HG03521 (cell line): ENCODE measurements around the gene ZMYND11.

Experiments used
- ATAC-seq: cut with Tn5 transposase; IDR thresholded peaks from one replicate; pipeline ENCODE4 v1.9.1; 2021; ENCODE audit warnings: mild to moderate bottlenecking, moderate library complexity; ENCODE audit not compliant: unreplicated experiment

Gene ZMYND11

DNA sequence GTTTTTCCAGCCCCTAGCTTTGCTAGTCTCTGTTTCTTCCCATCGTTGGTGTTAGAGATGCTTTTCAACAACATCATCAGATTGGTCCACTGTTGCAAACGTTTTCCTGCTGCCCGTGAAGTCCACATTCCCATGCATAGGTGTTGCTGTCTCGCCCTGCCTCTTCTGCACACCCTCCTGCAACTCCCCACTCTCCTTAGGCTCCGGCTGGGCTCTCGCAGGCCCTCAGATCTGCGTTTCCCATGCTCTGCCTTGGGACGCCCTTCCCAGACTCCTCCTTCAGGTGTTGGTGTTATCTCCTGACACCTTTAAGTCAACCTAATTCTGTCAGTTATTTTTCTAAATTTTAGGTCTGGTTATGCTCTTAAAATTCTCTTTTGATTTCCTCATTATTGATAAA lies 55.0 kb downstream of the ZMYND11 start:
- ATAC-seq = no peak

DNA sequence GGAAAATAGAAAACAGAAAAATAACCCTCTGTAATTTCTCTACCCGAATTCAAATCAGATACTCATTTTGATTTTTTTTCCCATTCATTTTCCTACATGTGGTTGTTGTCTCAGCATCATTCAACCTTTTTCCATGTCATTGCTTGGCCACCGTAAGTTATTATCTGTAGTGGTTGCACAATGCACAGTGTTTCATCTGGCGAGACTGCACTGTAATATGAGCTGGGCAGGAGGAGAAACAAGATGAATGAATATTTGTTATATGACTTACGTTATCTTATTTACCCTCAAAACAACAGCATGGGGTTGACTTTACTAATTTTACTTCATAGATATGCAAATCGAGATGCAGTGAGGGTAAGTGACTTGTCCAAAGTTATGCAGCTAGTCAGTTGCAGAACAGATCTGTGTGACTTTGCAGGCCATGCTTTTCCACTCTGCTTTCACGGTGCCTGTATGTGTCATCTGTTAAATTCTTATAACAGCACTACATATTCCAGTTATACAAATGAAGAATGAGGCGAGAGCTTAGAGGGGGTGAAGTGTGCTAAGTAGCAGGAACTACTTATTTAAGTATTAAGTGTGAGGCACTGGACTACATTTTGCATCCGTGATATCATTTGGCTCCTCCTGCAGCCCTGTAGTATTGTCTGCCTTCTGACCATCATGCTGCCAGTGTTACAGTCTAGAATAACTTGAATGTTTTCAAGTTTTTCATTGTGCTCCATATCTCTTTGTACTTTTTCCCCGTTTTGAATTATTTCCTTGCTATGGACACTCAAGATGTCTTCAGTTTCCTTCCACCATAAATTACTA lies 56.7 kb downstream of the ZMYND11 start:
- no peak for ATAC-seq

DNA sequence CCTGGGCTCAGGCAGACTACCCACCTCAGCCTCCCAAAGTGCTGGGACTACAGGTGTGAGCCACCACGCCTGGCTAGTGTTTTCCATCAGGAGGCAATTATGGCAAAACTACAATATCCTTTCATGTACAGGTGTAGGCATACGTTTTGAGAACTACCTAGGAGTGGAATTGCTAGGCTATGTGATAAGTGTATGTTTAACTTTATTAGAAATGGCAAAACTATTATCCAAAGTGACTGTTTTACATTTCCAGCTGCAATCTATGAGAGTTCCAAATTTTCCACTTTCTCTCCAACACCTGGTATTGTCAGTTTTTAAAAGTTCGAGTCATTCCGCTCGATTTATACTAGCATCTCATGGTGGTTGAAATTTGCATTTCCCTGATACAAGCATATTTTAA lies 59.0 kb downstream of the ZMYND11 start:
- no peak for ATAC-seq

DNA sequence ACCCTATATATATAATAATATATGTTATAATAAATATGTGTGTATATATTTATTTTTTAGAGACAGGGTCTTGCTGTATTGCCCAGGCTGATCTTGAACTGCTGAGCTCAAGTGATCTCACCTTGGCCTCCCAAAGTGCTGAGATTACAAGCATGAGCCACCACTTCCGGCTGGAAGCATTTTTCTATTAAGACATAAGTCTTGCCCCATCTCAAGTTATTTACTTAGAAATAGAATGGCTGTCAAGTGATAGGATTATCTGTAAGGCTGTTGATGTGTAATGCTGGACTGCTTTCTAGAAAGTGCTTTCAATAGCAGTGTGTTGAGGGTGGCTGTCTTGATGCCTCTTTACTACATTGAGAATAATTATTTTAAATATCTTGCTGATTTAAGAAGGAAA lies 65.2 kb downstream of the ZMYND11 start:
- ATAC-seq = no peak

DNA sequence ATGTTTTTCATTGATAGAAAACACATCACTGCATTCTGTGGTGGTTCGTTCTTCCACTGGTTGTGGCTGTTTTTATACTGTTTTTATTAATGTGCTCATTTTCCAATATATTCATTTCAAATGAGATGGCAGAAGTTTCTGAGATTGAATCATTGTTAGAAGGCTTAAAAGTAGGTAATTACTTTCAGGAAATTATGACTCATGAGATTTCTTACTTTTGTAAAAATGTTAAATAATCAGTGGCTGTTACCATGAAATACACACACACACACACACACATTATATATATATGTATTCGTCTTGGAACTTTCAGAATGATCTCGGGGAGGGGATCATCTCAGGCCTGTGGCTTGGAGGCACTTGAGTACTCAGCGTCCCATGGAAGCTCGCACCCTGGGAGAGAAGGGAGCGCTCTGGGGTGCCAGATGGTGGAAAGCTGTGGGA lies 66.1 kb downstream of the ZMYND11 start:
- no peak for ATAC-seq

DNA sequence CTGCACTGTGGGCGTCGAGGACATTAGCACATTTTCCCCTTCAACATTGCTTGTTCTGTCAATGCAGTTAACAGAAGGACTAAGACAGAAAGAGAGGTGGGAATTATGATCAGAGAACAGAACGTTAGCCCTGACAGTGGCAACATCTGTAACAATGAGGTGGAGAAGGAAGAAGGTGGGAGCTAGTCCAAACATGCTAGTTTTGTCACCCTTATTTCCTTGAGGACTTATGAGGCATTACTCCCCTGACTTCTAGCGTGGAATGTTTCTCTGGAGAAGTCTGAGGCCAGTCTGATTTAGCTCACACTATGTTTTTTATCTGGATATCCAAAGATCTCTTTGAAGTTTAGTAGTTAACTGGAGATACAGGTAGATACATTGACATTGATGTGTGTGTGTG lies 73.4 kb downstream of the ZMYND11 start:
- no peak for ATAC-seq

DNA sequence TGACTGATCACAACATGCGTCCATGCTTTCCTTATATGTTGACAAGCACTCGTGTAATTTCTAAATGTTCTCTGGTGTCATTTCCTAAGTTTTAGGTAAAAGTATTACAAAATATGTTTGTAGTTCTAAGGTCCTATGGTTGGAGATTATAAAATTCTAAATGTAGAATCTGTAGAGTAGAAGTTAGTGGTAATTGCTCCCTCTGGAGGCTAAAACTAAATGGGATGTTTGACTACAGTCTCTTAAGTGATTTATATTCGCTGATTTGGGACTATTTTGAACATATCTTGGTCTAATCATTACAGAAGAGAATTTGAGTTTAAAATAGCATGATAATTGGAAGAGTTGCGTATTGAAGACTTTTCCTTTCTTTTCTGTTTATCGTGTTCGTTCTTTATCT lies 74.1 kb downstream of the ZMYND11 start:
- ATAC-seq = no peak

DNA sequence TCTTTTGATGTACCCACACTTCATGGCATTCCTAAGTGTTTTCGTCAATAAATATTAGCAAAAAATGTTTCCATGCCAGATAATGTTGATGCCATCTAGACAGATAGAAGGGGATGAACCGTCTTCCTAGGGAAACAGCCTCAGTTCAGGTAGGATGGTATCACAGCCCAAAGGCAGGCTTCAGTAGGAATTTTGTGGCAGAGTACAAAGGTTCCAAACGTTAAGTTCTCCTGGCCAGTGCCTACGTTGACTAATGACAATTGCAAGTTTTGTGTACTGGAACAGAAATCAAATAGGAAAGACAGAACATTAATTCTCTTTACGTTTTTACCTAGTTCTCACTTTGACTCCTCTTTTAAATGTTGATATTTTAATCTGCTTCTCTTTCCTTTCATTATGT lies 75.0 kb downstream of the ZMYND11 start:
- no peak for ATAC-seq

DNA sequence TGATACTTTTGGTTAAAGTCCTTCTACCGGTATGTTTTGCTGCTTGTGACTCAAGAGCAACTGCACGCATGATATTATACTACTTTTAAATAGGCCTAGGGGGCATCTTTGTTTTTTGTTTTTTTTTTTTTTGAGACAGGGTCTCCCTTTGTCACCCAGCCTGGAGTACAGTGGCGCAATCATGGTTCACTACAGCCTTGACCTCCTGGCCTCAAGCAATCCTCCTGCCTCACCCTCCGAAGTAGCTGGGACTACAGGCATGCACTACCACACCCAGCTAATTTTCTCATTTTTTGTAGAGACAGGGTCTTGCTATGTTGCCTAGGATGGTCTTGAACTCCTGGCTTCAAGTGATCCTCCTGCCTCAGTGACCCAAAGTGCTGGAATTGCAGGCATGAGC lies 80.2 kb downstream of the ZMYND11 start:
- no peak for ATAC-seq

DNA sequence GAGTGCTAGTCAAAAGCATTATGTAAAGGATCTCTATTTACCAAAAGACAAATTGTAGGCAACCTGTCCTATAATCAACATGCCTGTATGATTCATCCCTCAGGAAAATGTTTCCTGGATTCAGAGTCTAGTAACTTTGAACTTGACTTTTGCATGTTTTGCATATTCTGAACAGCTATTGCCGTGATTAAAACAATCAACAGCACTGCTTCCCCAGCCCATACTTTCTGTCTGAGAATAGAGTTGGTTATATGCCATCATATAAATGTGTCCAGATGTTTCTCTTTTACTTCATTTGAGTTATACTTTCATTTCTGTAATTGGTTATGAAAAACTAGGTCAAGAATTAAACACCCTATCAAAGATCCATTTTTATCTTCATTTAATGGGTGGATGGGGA lies 83.5 kb downstream of the ZMYND11 start:
- no peak for ATAC-seq

DNA sequence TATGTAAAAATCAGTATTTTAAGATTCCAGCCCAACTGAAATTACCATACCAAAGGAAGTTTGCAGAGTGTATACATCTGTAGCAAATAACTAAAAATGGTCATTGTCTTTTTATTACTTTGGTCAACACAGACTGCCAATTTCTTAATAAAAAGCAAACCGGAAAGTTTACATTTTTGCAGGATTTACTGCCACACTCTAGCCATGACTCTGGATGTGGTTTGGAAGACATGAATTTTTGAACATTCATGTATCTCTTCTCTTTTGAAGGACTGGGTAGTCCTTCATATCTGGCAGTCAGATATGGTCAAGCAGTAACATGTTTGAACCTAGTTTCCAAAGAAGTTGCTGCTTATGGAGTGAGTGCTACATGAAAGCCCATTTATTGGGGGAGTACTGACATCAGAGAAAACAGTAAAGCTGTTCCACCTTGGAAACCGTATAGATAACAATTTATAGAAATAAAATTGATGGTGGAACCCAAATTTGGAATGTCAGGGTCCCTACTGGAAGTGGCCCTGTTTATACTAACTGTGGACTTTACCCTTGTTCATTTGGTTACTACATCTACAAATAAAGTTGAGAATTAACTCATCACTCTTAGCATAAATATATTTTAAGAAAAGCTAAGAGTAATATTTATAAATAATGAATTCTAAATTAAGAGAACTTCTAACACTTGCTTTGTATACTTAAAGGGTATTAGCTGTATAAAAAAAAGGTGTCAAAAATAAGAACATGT lies 84.6 kb downstream of the ZMYND11 start:
- no peak for ATAC-seq

DNA sequence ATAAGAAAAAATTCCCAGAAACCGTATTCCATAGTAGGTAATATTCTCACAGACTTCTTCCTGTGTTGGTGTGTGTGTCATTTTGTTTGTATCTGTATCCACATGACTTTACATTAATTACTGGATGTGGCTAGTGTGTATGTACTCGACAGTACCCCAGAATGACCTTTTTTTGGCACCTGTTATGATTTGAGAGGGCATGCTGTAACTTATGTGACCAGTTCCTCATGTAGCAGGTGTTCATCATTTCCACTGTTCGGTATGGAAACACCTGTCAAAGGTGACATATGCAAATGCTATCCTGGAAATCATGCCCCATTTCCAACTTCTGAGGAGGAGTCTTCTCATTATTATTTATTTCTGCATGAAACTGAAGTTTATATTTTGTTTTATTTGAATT lies 89.3 kb downstream of the ZMYND11 start:
- no peak for ATAC-seq

DNA sequence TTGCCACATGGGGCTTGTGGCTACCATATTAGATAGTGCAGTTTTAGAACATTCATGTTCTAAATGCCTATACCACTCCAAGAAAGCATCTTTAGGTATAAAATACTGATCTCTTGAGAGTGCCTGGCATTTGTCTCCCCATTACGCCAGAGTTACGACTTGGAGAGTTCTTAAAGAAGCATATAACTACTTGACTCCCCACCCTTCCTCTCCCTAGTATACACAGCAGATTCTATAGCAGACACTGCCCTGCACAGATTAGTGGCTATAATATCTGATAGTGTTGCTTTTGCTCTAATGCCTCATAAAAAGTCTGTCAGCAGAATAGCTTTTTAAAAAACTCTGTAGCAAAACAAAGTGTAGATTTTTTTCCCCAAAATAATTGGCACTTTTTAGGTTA lies 90.8 kb downstream of the ZMYND11 start:
- no peak for ATAC-seq

DNA sequence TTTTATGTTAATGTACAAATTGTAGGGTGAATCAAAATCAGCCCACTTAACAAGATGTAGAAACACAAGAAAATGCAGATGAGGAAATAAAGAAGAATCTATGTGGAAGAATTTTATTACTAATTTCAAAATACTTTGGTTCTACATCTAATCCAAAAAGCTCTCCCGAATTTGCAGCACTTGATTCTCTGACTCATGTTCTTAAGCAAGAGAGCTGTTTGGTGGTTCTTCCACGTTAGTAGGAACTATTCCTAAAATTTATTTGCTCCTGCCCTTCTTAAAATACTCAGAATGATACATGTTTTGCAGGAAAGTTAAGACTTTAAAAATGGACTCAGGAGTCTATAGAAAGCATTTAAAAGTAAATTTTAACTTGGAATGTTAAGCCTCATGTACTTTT lies 91.8 kb downstream of the ZMYND11 start:
- ATAC-seq = no peak

DNA sequence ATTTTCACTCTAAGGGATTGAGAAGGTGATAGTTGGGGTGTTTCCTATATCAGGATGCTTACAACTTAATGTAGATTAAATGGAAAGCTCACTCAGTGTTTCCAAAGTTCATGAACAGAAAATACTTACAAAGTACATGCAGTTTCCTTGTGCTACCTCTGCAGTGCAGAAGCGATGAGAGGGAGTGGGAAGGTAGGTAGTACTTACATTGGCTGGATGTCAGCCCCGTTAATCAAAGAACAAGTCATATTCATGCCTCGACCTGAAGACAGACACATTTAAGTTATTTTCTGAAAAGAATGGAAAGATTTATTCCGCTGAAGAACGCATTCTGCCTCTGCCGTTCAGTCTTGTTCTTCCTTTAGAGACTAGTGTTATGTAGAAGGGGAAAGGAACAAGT lies 93.1 kb downstream of the ZMYND11 start:
- no peak for ATAC-seq

DNA sequence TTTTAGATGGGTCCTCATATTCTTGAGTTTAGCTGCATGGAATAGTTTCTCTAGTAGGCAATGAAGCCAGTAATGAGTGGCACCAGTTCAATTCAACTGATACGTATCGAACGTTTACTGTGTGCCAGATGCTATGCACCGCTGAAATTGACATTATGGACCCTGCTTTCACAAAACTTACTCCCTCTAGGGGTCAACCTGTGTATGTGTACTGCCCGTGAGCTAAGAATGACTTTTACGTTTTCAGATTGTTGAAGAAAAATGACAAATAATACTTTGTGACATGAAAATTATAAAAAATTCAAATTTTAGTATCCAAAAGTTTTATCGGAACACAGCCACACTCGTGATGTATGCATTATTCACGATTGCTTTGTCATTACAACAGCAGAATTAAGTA lies 95.5 kb downstream of the ZMYND11 start:
- no peak for ATAC-seq

DNA sequence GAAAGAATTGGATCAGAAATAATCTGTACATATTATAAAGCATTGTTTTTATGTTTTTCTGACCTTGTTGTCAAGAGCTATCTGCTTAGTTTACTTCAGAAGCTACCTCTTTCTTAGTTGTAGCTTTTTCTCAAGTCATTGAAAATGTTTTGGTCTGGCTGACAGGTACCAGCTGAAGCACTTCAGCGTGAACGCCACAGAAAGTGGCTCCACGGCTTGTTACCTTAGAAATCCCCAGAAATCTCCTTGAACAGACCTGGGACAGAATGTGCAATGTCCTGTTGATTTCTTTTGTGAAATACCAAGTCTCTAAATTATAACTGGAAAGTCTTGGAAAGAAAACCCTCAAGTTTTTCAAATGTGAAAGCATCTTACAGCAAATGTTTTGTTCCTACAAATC lies 96.8 kb downstream of the ZMYND11 start:
- no peak for ATAC-seq

DNA sequence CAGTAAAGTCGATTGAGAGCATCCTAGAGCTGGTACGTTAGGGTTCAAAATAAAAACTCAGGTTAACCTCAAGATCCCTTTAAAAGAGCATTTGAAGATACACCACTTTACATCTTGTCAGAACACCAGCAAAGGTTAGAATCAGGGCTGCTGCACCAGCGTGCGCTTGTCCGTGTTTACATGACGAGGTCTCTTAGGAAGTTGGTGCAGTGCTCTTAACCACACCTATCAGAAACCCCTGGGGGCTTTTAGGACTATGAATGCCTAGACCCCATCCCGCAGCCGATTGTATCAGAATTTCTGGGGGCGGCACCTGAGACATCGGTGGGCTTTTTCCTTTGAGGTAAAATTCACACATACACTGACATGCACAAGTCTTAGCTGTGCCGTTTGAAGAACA lies 97.6 kb downstream of the ZMYND11 start:
- ATAC-seq = no peak

DNA sequence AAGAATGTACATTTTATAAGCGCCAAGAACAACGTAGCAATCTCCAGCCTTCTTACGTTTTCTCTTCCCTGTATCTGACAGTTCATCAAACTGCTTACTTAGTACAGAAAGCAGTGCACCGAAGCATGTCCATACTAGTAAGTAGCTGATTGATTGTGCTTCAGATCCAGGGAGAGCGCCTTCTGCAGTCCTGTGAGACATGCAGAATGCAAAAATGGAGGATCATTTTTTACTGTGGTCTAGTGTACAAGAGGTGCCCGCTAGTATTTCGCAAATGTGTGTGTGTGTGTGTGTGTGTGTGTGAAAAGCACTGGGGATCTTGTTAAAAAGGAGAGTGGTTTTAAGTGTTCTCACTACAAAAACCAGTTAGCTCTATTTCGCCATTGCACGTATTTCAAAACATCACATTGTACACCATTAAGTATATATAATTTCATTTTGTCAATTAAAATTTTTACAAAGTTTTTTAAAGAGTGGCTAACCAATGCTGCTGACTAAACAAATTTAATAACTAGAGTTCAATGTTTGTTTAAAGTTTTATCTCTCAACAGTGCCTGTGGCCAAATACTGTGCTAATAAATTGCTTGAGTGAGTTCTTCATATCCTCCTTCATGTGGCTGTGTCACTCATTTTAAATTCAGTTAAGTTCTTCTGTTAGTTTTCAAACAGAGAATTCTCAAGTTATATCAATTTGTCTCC lies 99.6 kb downstream of the ZMYND11 start:
- no peak for ATAC-seq

DNA sequence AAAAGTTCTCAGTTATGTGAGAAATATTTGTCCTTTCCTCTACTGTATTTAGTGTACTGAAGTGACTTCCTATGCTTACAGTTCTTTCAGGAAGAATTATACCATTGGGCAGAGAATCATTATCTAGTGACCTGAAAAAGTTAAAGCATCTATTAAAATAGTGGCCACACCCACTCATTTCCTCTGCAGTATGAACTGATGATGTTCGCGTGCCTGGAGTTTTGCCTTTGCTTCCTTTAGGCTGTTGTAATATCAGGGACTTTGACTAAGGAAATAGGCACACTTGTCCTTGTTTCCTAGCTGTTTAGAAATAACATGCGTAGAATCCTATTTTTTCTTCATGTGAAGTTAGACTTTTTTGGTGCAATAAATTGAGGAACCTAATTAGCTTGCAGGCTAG lies 100.7 kb downstream of the ZMYND11 start:
- no peak for ATAC-seq

DNA sequence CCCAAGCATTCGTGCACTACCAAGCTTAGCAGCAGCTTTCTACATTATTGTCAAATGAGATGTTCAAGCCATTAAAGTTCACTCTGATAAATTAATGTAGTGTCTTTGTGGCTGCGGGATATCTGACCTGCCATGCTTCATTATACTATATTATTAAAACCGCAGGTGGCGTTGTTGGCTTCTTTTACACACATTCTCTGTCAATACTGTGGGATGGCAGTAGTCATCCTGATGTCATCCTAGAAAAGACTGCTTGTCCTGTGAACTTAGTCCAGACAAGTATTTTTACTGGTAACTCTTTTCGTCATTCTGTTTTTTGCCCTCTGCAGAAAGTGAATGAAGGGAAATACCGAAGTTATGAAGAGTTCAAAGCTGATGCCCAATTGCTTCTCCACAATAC lies 103.9 kb downstream of the ZMYND11 start:
- ATAC-seq = no peak

DNA sequence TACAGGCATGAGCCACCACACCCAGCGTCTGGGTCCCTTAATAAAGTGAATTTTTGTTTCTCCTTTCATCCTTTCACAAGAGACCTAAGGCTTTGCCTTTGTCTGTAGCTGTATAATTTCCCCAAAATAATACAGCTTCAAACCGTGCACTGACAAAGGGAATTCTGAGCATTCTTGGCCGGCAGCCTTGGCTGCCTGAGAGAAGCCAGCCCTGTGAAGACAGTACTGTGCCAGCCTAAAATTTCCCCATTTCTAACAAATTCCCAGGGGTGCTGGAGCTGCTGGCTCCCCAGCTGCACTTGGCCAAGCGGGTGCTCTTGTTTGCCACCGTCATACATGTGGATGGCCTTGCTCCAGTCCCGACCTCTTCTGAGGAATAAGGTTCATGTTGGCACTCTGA lies 106.2 kb downstream of the ZMYND11 start:
- no peak for ATAC-seq
